ENCODE results near the gene GABBR2. TPM values are rescaled to one million over a fixed set of nuclear protein-coding genes. Genes with fewer than 3 reads are reported as not detected.

GABBR2 gene
- total RNA-seq, 4 donors from 2014 or later: 0.32 to 1.7 TPM; not detected in 2

DNA sequence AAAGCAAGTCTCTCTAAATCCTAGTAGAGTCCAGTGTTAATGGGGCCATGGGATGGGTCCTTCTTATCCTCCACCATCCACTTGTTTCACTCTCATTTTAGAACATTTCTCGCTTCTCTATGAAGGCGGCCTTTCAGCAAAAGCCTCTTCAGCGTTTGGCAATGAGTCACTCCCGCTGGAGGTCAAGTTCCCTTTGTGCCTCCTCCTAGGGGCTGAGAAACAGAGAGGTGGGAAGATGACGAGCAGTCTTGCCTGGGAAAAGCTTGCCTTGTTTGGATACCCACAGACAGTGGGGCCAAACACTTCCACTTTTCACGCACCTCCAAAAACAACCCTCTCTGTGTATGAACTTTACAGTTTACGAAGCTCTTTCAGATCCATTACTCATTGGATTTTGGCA lies 168.8 kb downstream of the GABBR2 start:
- Histone ChIP-seq H3K4me1 (no peaks in the 10 kb centered on the region), H3K27me3 (no peaks in the 10 kb centered on the region), H3K4me3 (no peak overlapping the region), H3K27ac (no peak overlapping the region), H3K36me3 (no peaks in the 10 kb centered on the region), H3K9me3 (no peaks in the 10 kb centered on the region)
- TF ChIP-seq POLR2AphosphoS5 (IDR thresholded peaks at IDR 0.05) (no peak), POLR2A (IDR thresholded peaks at IDR 0.05) (no peak), EP300 (IDR thresholded peaks at IDR 0.05) (no peak)
- TF ChIP-seq, protein P1, sequence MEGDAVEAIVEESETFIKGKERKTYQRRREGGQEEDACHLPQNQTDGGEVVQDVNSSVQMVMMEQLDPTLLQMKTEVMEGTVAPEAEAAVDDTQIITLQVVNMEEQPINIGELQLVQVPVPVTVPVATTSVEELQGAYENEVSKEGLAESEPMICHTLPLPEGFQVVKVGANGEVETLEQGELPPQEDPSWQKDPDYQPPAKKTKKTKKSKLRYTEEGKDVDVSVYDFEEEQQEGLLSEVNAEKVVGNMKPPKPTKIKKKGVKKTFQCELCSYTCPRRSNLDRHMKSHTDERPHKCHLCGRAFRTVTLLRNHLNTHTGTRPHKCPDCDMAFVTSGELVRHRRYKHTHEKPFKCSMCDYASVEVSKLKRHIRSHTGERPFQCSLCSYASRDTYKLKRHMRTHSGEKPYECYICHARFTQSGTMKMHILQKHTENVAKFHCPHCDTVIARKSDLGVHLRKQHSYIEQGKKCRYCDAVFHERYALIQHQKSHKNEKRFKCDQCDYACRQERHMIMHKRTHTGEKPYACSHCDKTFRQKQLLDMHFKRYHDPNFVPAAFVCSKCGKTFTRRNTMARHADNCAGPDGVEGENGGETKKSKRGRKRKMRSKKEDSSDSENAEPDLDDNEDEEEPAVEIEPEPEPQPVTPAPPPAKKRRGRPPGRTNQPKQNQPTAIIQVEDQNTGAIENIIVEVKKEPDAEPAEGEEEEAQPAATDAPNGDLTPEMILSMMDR (IDR thresholded peaks at IDR 0.05): no peak
- no peak for DNase-seq (ENCODE audit: low spot score in 2 of 2)
- 88% methylated on average over 7 of the region's 7 CpGs for WGBS

DNA sequence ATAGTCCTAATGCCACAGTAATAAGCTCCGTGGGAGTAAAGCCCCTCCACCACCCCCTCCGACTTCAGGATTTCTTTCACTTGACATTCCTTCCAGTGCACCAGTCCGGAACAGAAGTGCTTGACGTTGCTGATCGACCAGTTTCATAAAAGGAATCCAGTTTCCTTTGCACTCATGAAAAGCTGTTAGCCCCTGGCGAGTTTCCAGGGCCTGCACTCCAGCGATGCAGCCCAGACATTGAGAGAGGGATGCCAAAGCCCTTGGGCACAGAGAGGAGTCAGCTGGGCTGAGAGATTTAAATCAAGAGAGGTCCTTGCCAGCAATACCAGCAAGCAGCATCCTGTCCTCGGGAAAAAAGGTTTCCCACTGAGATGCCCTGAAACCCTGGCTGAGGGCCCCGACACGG lies 170.1 kb downstream of the GABBR2 start:
- no peak for DNase-seq (ENCODE audit: low spot score in 2 of 2)
- no peak for TF ChIP-seq EP300 (IDR thresholded peaks at IDR 0.05)
- TF ChIP-seq, protein P1 (IDR thresholded peaks at IDR 0.05): no peak
- TF ChIP-seq POLR2A (IDR thresholded peaks at IDR 0.05): no peak
- TF ChIP-seq POLR2AphosphoS5 (IDR thresholded peaks at IDR 0.05): no peak
- Histone ChIP-seq H3K9me3 (no peaks in the 10 kb centered on the region), H3K36me3 (no peaks in the 10 kb centered on the region), H3K27ac (no peak overlapping the region), H3K4me1 (no peaks in the 10 kb centered on the region), H3K4me3 (no peak overlapping the region), H3K27me3 (no peaks in the 10 kb centered on the region)
- 21% methylated on average over 7 of the region's 10 CpGs for WGBS

DNA sequence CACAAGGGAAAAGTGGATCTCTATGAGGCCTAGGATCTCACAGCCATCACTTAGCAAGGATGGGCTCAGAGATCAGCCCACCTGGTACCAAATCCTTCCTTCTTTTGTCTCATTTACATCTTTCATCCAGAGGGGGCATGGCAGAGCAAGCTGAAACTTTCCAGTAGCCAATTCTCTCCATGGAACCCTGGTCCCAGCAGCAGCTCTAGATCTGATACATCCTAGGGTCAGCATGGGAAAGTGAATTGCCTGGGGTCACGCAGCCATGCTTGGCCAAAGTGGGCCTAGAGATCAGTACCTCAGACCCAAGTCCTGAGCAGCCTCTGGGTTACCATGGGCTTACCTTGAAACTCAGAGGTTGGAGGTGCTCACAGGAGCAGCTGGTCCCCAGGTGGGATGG lies 170.5 kb downstream of the GABBR2 start:
- no peak overlapping the region for H3K4me3 ChIP-seq
- DNase-seq (ENCODE audit: low spot score in 2 of 2): no peak
- TF ChIP-seq POLR2A (IDR thresholded peaks at IDR 0.05) (no peak), POLR2AphosphoS5 (IDR thresholded peaks at IDR 0.05) (no peak), EP300 (IDR thresholded peaks at IDR 0.05) (no peak)
- TF ChIP-seq, protein P1 (IDR thresholded peaks at IDR 0.05): no peak
- WGBS: 100% methylated on average over 1 of the region's 1 CpG
- no peaks in the 10 kb centered on the region for H3K36me3 ChIP-seq
- no peak overlapping the region for H3K27ac ChIP-seq
- no peaks in the 10 kb centered on the region for H3K27me3 ChIP-seq
- H3K9me3 ChIP-seq: no peaks in the 10 kb centered on the region
- H3K4me1 ChIP-seq: no peaks in the 10 kb centered on the region

DNA sequence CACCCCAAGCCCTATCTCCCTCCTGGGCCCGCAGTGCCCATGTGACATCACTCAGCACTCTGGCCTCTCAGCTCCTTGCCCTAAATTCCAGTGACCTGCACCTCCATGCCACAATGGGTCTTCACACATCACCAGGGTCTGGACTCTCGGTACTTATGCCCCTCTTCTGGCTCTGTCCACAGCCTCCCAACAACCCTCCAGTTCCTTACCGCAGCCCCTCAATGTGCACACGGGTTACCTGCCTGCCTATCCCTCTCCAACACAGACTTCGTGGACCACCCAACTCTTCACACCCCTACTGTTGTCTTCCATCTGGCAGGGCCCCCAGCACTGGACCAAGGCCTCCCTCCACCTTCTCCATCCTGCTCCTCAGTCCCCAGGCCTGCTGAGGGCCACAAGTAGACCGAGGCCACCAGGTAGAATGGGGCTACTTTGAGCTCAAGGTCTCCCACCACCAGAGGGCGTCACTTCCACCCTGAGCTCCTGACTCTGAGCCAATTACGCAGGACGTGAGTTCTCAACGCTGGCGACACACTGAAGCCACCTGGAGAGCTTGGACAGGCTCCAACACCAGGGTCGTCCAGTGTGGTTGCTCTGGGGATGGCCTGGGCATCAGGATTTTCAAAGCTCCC lies 172.1 kb downstream of the GABBR2 start:
- H3K27ac ChIP-seq: no peak overlapping the region
- 56% methylated on average over 11 of the region's 12 CpGs for WGBS
- no peaks in the 10 kb centered on the region for H3K36me3 ChIP-seq
- DNase-seq (ENCODE audit: low spot score in 2 of 2): no peak
- no peaks in the 10 kb centered on the region for H3K27me3 ChIP-seq
- H3K4me3 ChIP-seq: no peak overlapping the region
- no peak for TF ChIP-seq POLR2AphosphoS5 (IDR thresholded peaks at IDR 0.05)
- no peaks in the 10 kb centered on the region for H3K9me3 ChIP-seq
- H3K4me1 ChIP-seq: no peaks in the 10 kb centered on the region

DNA sequence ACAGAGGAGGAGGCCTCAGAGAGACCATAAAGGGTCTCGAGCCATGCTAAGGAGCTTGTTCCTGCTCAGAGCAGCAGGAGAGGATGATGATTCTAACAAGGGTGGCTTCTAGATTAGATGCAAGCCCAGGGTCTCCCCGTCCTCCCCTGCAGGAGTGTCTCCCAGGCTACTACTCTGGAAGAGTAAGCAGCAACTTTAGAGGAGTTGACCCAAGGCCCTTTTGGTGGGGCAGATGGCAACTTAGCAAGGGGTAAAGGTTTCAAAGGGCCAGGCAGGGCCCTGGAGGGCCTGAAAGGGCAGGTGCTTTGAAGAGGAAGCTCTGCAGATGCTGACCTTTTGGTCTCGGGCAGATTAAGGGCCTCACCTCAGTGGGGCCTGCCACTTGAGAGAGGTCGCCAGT lies 174.9 kb downstream of the GABBR2 start:
- Histone ChIP-seq H3K27me3 (no peaks in the 10 kb centered on the region), H3K27ac (no peak overlapping the region), H3K4me3 (no peak overlapping the region), H3K4me1 (no peaks in the 10 kb centered on the region), H3K36me3 (no peaks in the 10 kb centered on the region), H3K9me3 (no peaks in the 10 kb centered on the region)
- 65% methylated on average over 4 of the region's 4 CpGs for WGBS
- TF ChIP-seq, protein P1 (IDR thresholded peaks at IDR 0.05): no peak
- TF ChIP-seq EP300 (IDR thresholded peaks at IDR 0.05) (no peak), POLR2A (IDR thresholded peaks at IDR 0.05) (no peak), POLR2AphosphoS5 (IDR thresholded peaks at IDR 0.05) (no peak)
- DNase-seq (ENCODE audit: low spot score in 2 of 2): no peak

DNA sequence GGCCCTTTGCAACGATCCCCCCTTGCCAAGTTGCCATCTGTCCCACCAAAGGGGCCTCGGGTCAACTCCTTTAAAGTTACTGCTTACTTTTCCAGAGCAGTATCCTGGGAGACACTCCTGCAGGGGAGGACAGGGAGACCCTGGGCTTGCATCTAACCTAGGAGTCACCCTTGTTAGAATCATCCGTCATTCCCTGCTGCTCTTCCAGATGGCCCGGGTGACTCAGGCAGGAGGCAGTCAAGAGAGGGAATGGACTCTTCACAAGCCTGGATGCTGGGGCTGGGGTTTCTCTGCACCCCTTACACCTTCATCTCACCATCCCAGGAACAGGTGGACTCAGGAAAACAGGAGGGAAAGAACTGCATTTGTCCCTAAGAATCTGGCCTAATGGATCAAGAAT lies 175.6 kb downstream of the GABBR2 start:
- H3K9me3 ChIP-seq: no peaks in the 10 kb centered on the region
- DNase-seq (ENCODE audit: low spot score in 2 of 2): no peak
- H3K36me3 ChIP-seq: no peaks in the 10 kb centered on the region
- no peak overlapping the region for H3K4me3 ChIP-seq
- H3K27me3 ChIP-seq: no peaks in the 10 kb centered on the region
- no peaks in the 10 kb centered on the region for H3K4me1 ChIP-seq
- no peak for TF ChIP-seq POLR2A (IDR thresholded peaks at IDR 0.05)
- TF ChIP-seq, protein P1 (IDR thresholded peaks at IDR 0.05): no peak
- no peak for TF ChIP-seq POLR2AphosphoS5 (IDR thresholded peaks at IDR 0.05)
- TF ChIP-seq EP300 (IDR thresholded peaks at IDR 0.05): no peak
- 51% methylated on average over 4 of the region's 4 CpGs for WGBS
- no peak overlapping the region for H3K27ac ChIP-seq

Data from suprapubic skin (tissue), 4 donors.